Measurements from ENCODE around the gene CLEC6A. TPM values are rescaled to one million over a fixed set of nuclear protein-coding genes. Genes with fewer than 3 reads are reported as not detected.

CLEC6A gene
- total RNA-seq, 1 donor from 2014 or later, result not detected

- H3K4me1 ChIP-seq, result no peaks in the 10 kb centered on the region
- DNase-seq, result no peak
- H3K9me3 ChIP-seq (replicated peaks), result no peaks in the 10 kb centered on the region
- peaks cover 45% of the 10 kb centered on the region for H3K27me3 ChIP-seq (ENCODE audit: low read depth)
- no peak overlapping the region for H3K4me3 ChIP-seq
- no peaks in the 10 kb centered on the region for H3K36me3 ChIP-seq
- intact Hi-C loops (cut with micrococcal nuclease), result no loop called here
- TF ChIP-seq CTCF (IDR thresholded peaks at IDR 0.05; ENCODE audit: borderline replicate concordance), result no peak
- no peak overlapping the region for H3K27ac ChIP-seq (replicated peaks)
Observed at GRCh38 chr12:8508910-8509841, 53.4 kb downstream of the CLEC6A start.

- TF ChIP-seq CTCF (IDR thresholded peaks at IDR 0.05; ENCODE audit: borderline replicate concordance), result no peak
- intact Hi-C loops (cut with micrococcal nuclease), result no loop called here
- Histone ChIP-seq H3K4me1 (no peaks in the 10 kb centered on the region), H3K36me3 (no peaks in the 10 kb centered on the region), H3K4me3 (no peak within 1 kb of the TSS), H3K9me3 (replicated peaks) (no peaks in the 10 kb centered on the region), H3K27me3 (ENCODE audit: low read depth) (peaks cover 53% of the 10 kb centered on the region), H3K27ac (replicated peaks) (no peak within 1 kb of the TSS)
- no peak for DNase-seq
Observed at GRCh38 chr12:8513256-8513655, 57.5 kb downstream of the CLEC6A start, which contains the start of gene CLEC4D. TSS of gene CLEC4D (plus strand) at chr12:8513503. CDS start at chr12:8513733, 230 bp downstream.

- intact Hi-C loops (cut with micrococcal nuclease), result no loop called here
- H3K27me3 ChIP-seq (ENCODE audit: low read depth), result peaks cover 13% of the 10 kb centered on the region
- TF ChIP-seq CTCF (IDR thresholded peaks at IDR 0.05; ENCODE audit: borderline replicate concordance), result no peak
- no peak overlapping the region for H3K4me3 ChIP-seq
- no peak for DNase-seq
- no peak overlapping the region for H3K27ac ChIP-seq (replicated peaks)
- H3K9me3 ChIP-seq (replicated peaks), result peaks cover 4% of the 10 kb centered on the region
- H3K36me3 ChIP-seq, result no peaks in the 10 kb centered on the region
- H3K4me1 ChIP-seq, result no peaks in the 10 kb centered on the region
Observed at GRCh38 chr12:8517971-8518370, 62.2 kb downstream of the CLEC6A start.

GRCh38 chr12:8519171-8519570 lies 63.4 kb downstream of the CLEC6A start:
- no peak for DNase-seq
- Histone ChIP-seq H3K27ac (replicated peaks) (no peak overlapping the region), H3K27me3 (ENCODE audit: low read depth) (peaks cover 12% of the 10 kb centered on the region), H3K9me3 (replicated peaks) (peaks cover 8% of the 10 kb centered on the region), H3K4me1 (no peaks in the 10 kb centered on the region), H3K4me3 (no peak overlapping the region), H3K36me3 (no peaks in the 10 kb centered on the region)
- no peak for TF ChIP-seq CTCF (IDR thresholded peaks at IDR 0.05; ENCODE audit: borderline replicate concordance)
- intact Hi-C loops (cut with micrococcal nuclease), result no loop called here

GRCh38 chr12:8527250-8528130 lies 71.7 kb downstream of the CLEC6A start:
- Histone ChIP-seq H3K4me3 (no peak overlapping the region), H3K27ac (replicated peaks) (no peak overlapping the region), H3K36me3 (no peaks in the 10 kb centered on the region), H3K27me3 (ENCODE audit: low read depth) (peaks cover 49% of the 10 kb centered on the region), H3K4me1 (no peaks in the 10 kb centered on the region), H3K9me3 (replicated peaks) (peaks cover 26% of the 10 kb centered on the region)
- no peak for TF ChIP-seq CTCF (IDR thresholded peaks at IDR 0.05; ENCODE audit: borderline replicate concordance)
- intact Hi-C loops (cut with micrococcal nuclease), result no loop called here
- DNase-seq, result no peak
